ENCODE measurements around the gene LRMDA.
"Not testable (repeated sequence)": the region's sequence is repeated elsewhere in the genome, so short reads cannot be mapped to it uniquely, and the experiment has no call there.

The LRMDA gene

DNA sequence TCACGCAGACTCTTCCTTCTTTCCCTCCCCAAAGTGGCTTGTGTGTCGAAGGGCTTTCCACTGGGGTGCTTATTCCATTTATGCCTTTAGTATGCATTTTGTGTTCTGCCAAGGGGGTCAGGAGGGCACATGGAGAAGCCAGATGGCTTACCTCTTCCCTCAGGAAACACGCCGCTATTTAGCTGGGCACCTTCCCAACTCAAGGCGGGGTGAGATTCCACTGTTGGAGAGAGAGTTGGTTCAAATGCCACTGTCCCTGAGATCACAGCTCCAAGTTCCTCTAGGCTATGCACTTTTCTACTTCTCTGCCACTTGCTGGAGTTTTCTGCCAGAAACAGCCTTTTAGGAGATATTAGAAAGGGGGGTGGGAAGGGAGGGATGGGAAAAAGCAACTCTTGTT is 1091.8 kb downstream of the LRMDA start:
- H3K9me2 ChIP-seq (replicated peaks; ENCODE audit: insufficient read depth, low read length): no peaks in the 10 kb centered on the region
- 0 out of 2 replicates have a peak, but pooled peaks cover 3% of the 10 kb centered on the region for H4K20me1 ChIP-seq (ENCODE audit: low read depth, low read length)
- no peaks in the 10 kb centered on the region for H3K36me3 ChIP-seq (ENCODE audit: low read length)
- no peak overlapping the region for H3K4me3 ChIP-seq (ENCODE audit: insufficient read depth, low read length, poor library complexity, severe bottlenecking)
- H3K27ac ChIP-seq (ENCODE audit: low read depth, low read length): no peak overlapping the region
- H3K9me3 ChIP-seq (ENCODE audit: insufficient read depth, low read length): no peaks in the 10 kb centered on the region
- no peak overlapping the region for H3K9ac ChIP-seq (ENCODE audit: low read length)
- no peaks in the 10 kb centered on the region for H3F3A ChIP-seq (ENCODE audit: insufficient read depth)
- no peaks in the 10 kb centered on the region for H3K27me3 ChIP-seq (ENCODE audit: low read length)
- no peak overlapping the region for H2AFZ ChIP-seq (ENCODE audit: low read depth, low read length, severe bottlenecking)
- H3K79me2 ChIP-seq (ENCODE audit: insufficient read depth, low read length): no peaks in the 10 kb centered on the region
- no peak overlapping the region for H3K4me2 ChIP-seq (ENCODE audit: low read depth, low read length, poor library complexity, severe bottlenecking)
- TF ChIP-seq, protein P1, sequence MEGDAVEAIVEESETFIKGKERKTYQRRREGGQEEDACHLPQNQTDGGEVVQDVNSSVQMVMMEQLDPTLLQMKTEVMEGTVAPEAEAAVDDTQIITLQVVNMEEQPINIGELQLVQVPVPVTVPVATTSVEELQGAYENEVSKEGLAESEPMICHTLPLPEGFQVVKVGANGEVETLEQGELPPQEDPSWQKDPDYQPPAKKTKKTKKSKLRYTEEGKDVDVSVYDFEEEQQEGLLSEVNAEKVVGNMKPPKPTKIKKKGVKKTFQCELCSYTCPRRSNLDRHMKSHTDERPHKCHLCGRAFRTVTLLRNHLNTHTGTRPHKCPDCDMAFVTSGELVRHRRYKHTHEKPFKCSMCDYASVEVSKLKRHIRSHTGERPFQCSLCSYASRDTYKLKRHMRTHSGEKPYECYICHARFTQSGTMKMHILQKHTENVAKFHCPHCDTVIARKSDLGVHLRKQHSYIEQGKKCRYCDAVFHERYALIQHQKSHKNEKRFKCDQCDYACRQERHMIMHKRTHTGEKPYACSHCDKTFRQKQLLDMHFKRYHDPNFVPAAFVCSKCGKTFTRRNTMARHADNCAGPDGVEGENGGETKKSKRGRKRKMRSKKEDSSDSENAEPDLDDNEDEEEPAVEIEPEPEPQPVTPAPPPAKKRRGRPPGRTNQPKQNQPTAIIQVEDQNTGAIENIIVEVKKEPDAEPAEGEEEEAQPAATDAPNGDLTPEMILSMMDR (IDR thresholded peaks at IDR 0.05; ENCODE audit: insufficient read depth, low read length, poor library complexity, severe bottlenecking): no peak
- no peak for TF ChIP-seq EZH2phosphoT487 (conservative IDR thresholded peaks at IDR 0.05; ENCODE audit: low read length)

DNA sequence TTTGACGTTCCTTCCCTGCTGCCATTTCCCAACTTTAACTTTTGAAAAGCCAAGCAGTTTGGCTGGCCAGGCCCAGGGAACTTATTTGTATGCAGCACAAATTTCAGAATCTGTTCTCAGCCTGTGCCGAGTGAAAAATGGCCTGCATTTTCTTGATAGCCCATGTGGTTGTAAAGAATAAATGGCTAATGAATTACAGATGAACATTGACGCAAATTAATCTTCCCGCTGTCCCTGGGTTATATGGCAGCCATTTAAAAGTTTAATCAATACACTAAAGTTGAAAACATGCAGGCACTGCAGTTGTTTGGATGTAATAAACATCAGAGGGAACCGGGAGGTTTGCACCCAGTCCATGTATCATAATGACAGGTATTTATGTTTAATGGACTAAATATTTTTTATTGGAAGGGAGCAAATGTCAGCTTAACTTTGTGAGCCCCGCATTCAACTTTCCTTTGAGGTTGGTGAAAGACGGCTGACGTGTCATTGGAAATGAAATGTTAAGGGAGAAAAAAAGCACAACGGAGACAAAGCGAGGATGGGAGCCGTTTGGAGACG is 1092.4 kb downstream of the LRMDA start:
- Histone ChIP-seq H3K79me2 (ENCODE audit: insufficient read depth, low read length) (no peaks in the 10 kb centered on the region), H3K27me3 (ENCODE audit: low read length) (no peaks in the 10 kb centered on the region), H3F3A (ENCODE audit: insufficient read depth) (no peaks in the 10 kb centered on the region), H2AFZ (ENCODE audit: low read depth, low read length, severe bottlenecking) (no peak overlapping the region), H3K36me3 (ENCODE audit: low read length) (no peaks in the 10 kb centered on the region), H3K9me3 (ENCODE audit: insufficient read depth, low read length) (no peaks in the 10 kb centered on the region), H3K4me3 (ENCODE audit: insufficient read depth, low read length, poor library complexity, severe bottlenecking) (no peak overlapping the region), H3K4me2 (ENCODE audit: low read depth, low read length, poor library complexity, severe bottlenecking) (no peak overlapping the region), H3K9ac (ENCODE audit: low read length) (no peak overlapping the region), H3K9me2 (replicated peaks; ENCODE audit: insufficient read depth, low read length) (no peaks in the 10 kb centered on the region), H3K27ac (ENCODE audit: low read depth, low read length) (no peak overlapping the region), H4K20me1 (ENCODE audit: low read depth, low read length) (0 out of 2 replicates have a peak, but pooled peaks cover 3% of the 10 kb centered on the region)
- TF ChIP-seq, protein P1 (IDR thresholded peaks at IDR 0.05; ENCODE audit: insufficient read depth, low read length, poor library complexity, severe bottlenecking): no peak
- TF ChIP-seq EZH2phosphoT487 (conservative IDR thresholded peaks at IDR 0.05; ENCODE audit: low read length): no peak

DNA sequence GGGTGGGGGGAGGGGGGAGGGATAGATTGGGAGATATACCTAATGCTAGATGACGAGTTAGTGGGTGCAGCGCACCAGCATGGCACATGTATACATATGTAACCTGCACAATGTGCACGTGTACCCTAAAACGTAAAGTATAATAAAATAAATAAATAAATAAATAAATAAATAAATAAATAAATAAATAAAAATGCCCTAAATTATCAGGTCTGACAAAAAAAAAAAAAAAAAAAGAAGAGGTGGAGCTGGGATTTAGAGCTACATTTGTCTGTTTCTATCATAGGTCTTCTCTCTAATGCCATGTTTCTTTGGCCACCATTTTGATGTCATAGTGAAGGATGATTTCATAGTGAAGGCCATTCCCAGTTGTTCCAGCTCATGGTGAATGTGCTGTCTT is 1095.4 kb downstream of the LRMDA start:
- H3K4me3 ChIP-seq (ENCODE audit: insufficient read depth, low read length, poor library complexity, severe bottlenecking); H2AFZ ChIP-seq (ENCODE audit: low read depth, low read length, severe bottlenecking); H3K9me2 ChIP-seq (replicated peaks; ENCODE audit: insufficient read depth, low read length); H4K20me1 ChIP-seq (ENCODE audit: low read depth, low read length); H3K9me3 ChIP-seq (ENCODE audit: insufficient read depth, low read length); H3F3A ChIP-seq (ENCODE audit: insufficient read depth); H3K36me3 ChIP-seq (ENCODE audit: low read length); H3K4me2 ChIP-seq (ENCODE audit: low read depth, low read length, poor library complexity, severe bottlenecking); H3K79me2 ChIP-seq (ENCODE audit: insufficient read depth, low read length); H3K27me3 ChIP-seq (ENCODE audit: low read length); H3K9ac ChIP-seq (ENCODE audit: low read length); H3K27ac ChIP-seq (ENCODE audit: low read depth, low read length): not testable (repeated sequence)

DNA sequence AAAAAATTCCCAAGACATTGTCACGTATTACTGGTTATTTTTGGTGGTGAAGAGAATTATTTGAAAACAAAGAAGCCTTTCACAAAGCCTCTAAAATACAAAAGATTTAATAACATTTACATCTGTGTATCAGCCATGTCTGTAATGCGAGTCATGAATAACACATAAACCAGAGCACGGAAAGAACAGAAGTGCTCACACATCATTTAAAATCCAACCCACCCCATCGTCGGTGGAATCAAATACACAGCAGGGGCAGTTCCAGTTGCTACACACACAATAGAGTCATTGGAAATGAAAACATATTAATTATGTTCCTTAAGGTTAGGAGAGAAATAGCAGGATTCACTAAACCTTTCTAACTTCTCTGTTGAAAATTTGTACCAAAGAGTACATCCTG is 1108.9 kb downstream of the LRMDA start:
- no peak for TF ChIP-seq EZH2phosphoT487 (conservative IDR thresholded peaks at IDR 0.05; ENCODE audit: low read length)
- Histone ChIP-seq H4K20me1 (ENCODE audit: low read depth, low read length) (no peaks in the 10 kb centered on the region), H3K4me2 (ENCODE audit: low read depth, low read length, poor library complexity, severe bottlenecking) (no peak overlapping the region), H3K9ac (ENCODE audit: low read length) (no peak overlapping the region), H3K27me3 (ENCODE audit: low read length) (no peaks in the 10 kb centered on the region), H3K9me3 (ENCODE audit: insufficient read depth, low read length) (no peaks in the 10 kb centered on the region), H3K36me3 (ENCODE audit: low read length) (no peaks in the 10 kb centered on the region), H3K9me2 (replicated peaks; ENCODE audit: insufficient read depth, low read length) (no peaks in the 10 kb centered on the region), H3K27ac (ENCODE audit: low read depth, low read length) (no peak overlapping the region), H3F3A (ENCODE audit: insufficient read depth) (no peaks in the 10 kb centered on the region), H3K4me3 (ENCODE audit: insufficient read depth, low read length, poor library complexity, severe bottlenecking) (no peak overlapping the region), H2AFZ (ENCODE audit: low read depth, low read length, severe bottlenecking) (no peak overlapping the region), H3K79me2 (ENCODE audit: insufficient read depth, low read length) (no peaks in the 10 kb centered on the region)

Measured in SU-DHL-6 (cell line).